Mesenchymal stem cell (in vitro differentiated cells and primary cell): ENCODE results near the gene SSH3.
A peak's percentile ranks its signal among the peaks of the same experiment; 100 is the strongest.

Source experiments
- DNase-seq: peaks from one replicate; pipeline ENCODE4 v3.0.0-alpha.2; 2013
- H2AFZ ChIP-seq: one replicate; pipeline ENCODE4 v1.6.1; 2013; ENCODE audit warnings: low read depth, mild to moderate bottlenecking, control low read depth, inconsistent platforms, low read length, moderate library complexity
- H2AK5ac ChIP-seq: 2 replicates; pipeline ENCODE4 v1.6.1; 2013; ENCODE audit warnings: low read length, moderate library complexity, mild to moderate bottlenecking, inconsistent platforms; ENCODE audit not compliant: severe bottlenecking
- H2BK120ac ChIP-seq: one replicate; pipeline ENCODE4 v1.6.1; 2013; ENCODE audit warnings: low read depth, mild to moderate bottlenecking, inconsistent platforms, low read length, moderate library complexity
- H2BK12ac ChIP-seq, 2 experiments: one replicate each; pipeline ENCODE4 v1.6.1; 2013; ENCODE audit warnings: inconsistent platforms in 2 of 2, low read length in 2 of 2, mild to moderate bottlenecking in 2 of 2, moderate library complexity in 2 of 2, control low read depth in 1 of 2
- H2BK15ac ChIP-seq: one replicate; pipeline ENCODE4 v1.6.1; 2013; ENCODE audit warnings: mild to moderate bottlenecking, low read depth, inconsistent platforms; ENCODE audit not compliant: poor library complexity, severe bottlenecking
- H2BK5ac ChIP-seq: 2 replicates; pipeline ENCODE4 v1.6.1; 2013; ENCODE audit warnings: low read depth, mild to moderate bottlenecking, low read length, control low read depth, inconsistent platforms; ENCODE audit not compliant: poor library complexity, severe bottlenecking
- H3K14ac ChIP-seq, 2 experiments: one replicate each; pipeline ENCODE4 v1.6.1; 2013; ENCODE audit warnings: inconsistent platforms in 2 of 2, low read length in 2 of 2, control low read depth in 1 of 2, mild to moderate bottlenecking in 1 of 2, moderate library complexity in 1 of 2
- H3K18ac ChIP-seq, 2 experiments: one replicate each; pipeline ENCODE4 v1.6.1; 2013; ENCODE audit warnings: inconsistent platforms in 2 of 2, low read length in 2 of 2, control low read depth in 1 of 2, low read depth in 1 of 2, mild to moderate bottlenecking in 1 of 2
- H3K23ac ChIP-seq, 2 experiments: one replicate each; pipeline ENCODE4 v1.6.1; 2013; ENCODE audit warnings: inconsistent platforms in 2 of 2, low read length in 2 of 2, mild to moderate bottlenecking in 2 of 2, moderate library complexity in 2 of 2, control low read depth in 1 of 2
- H3K27ac ChIP-seq: 2 replicates; pipeline ENCODE4 v1.5.1; 2013; ENCODE audit warnings: mild to moderate bottlenecking, moderate library complexity, low read length, control low read depth, inconsistent platforms; ENCODE audit not compliant: poor library complexity, severe bottlenecking
- H3K27me3 ChIP-seq, 2 experiments: 2 replicates each; pipeline versions ENCODE4 v1.6.1 to v1.7.0; 2013; ENCODE audit warnings: low read length in 2 of 2, mild to moderate bottlenecking in 2 of 2, moderate library complexity in 2 of 2, control low read depth in 1 of 2, inconsistent platforms in 1 of 2; ENCODE audit not compliant: control insufficient read depth in 1 of 2, insufficient read depth in 1 of 2
- H3K36me3 ChIP-seq, 2 experiments: 2 replicates each; pipeline versions ENCODE4 v1.6.1 to v1.7.0; 2013; ENCODE audit warnings: low read length in 2 of 2, control low read depth in 1 of 2, inconsistent platforms in 1 of 2, low read depth in 1 of 2, mild to moderate bottlenecking in 1 of 2; ENCODE audit not compliant: insufficient read depth in 2 of 2, control insufficient read depth in 1 of 2
- H3K4ac ChIP-seq, 2 experiments: one replicate each; pipeline ENCODE4 v1.6.1; 2013; ENCODE audit warnings: inconsistent platforms in 2 of 2, low read length in 2 of 2, mild to moderate bottlenecking in 2 of 2, moderate library complexity in 2 of 2, control low read depth in 1 of 2, low read depth in 1 of 2
- H3K4me1 ChIP-seq: 2 replicates; pipeline ENCODE4 v1.6.1; 2013; ENCODE audit warnings: low read depth, low read length, control low read depth; ENCODE audit not compliant: control insufficient read depth, insufficient read depth
- H3K4me2 ChIP-seq: 2 replicates; pipeline ENCODE4 v1.6.1; 2013; ENCODE audit warnings: low read length, mild to moderate bottlenecking, inconsistent platforms; ENCODE audit not compliant: poor library complexity, severe bottlenecking
- H3K4me3 ChIP-seq, 2 experiments: 2 replicates each; pipeline versions ENCODE4 v1.5.1 to v1.7.0; 2013; ENCODE audit warnings: low read length in 2 of 2, mild to moderate bottlenecking in 2 of 2, control low read depth in 1 of 2, low read depth in 1 of 2; ENCODE audit not compliant: insufficient read depth in 1 of 2
- H3K79me1 ChIP-seq: replicated peaks from 2 replicates; pipeline ENCODE4 v1.6.1; 2013; ENCODE audit warnings: mild to moderate bottlenecking, control low read depth, low read length, inconsistent platforms; ENCODE audit not compliant: poor library complexity, severe bottlenecking
- H3K9ac ChIP-seq: 2 replicates; pipeline ENCODE4 v1.7.0; 2013; ENCODE audit warnings: mild to moderate bottlenecking, low read length, moderate library complexity
- H3K9me3 ChIP-seq: 2 replicates; pipeline ENCODE4 v1.7.0; 2013; ENCODE audit warnings: mild to moderate bottlenecking, low read length; ENCODE audit not compliant: control insufficient read depth
- H4K8ac ChIP-seq: one replicate; pipeline ENCODE4 v1.6.1; 2013; ENCODE audit warnings: inconsistent platforms, mild to moderate bottlenecking, low read length, moderate library complexity
- H4K91ac ChIP-seq: one replicate; pipeline ENCODE4 v1.6.1; 2013; ENCODE audit warnings: mild to moderate bottlenecking, low read length, inconsistent platforms
- WGBS: methylation state at CpG from one replicate; pipeline ENCODE4 v1.1.7; 2013; ENCODE audit warnings: mixed read lengths; 5-methylcytosine and 5-hydroxymethylcytosine counted together

Gene SSH3

DNA sequence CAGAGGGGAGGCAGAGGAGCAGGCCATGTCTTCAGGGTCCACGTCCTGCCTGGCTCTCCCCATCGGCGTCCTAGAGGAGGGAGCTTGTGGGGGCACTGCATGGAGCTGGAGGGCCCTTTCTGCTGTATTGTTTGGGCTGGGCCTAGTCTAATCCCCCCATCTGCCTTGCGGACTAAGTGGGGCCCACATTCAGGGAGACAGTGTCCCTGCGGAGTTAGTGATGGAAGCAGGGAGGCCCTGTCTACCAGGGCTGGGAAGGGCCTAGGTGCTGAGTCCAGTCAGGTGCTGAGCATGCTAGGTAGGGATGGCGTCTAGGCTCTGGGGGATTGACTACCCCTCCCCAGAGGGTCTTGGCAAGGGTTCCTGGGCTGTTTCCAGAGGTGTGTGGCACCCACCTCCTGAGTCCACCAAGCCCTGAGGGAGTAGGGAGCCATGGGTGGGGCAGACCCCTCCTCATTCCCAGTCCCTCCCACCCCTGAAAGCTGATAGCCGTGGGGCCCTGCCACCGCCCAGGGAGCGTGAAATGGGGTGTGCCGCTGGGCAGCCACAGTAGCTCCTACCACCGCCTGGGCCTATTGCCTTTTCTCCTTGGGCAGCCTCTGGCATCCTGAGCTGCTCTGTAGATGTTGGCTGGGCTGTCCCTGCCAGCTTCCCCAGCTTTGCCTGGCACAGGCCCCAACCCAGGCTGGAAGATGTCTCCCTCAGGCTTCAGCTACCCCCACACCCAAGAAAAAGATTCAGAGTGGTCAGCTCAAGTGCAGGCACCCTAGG, 51.9 kb downstream of the SSH3 start:
- Histone ChIP-seq H2BK120ac (peak overlapping the region; percentile 62), H3K18ac (peak overlapping the region; percentile 72 to 92), H3K4ac (peak overlapping the region; percentile 85 to 92), H2BK15ac (peak overlapping the region; percentile 92), H3K23ac (peak overlapping the region in 1 of 2 experiments; percentile 35), H3K36me3 (peaks cover 5 to 6% of the 10 kb centered on the region in 2 experiments), H3K27ac (peak overlapping the region; percentile 96), H3K14ac (peak overlapping the region in 1 of 2 experiments; percentile 64), H3K4me3 (peak overlapping the region in 1 of 2 experiments; percentile 49), H2BK12ac (peak overlapping the region; percentile 49 to 91), H3K9ac (peak overlapping the region; percentile 76), H3K9me3 (no peaks in the 10 kb centered on the region), H2AK5ac (peak overlapping the region; percentile 8), H3K4me2 (no peak overlapping the region), H2BK5ac (peak overlapping the region; percentile 19), H3K79me1 (peaks cover 7% of the 10 kb centered on the region), H4K8ac (peak overlapping the region; percentile 92), H4K91ac (peak overlapping the region; percentile 89), H3K27me3 (no peaks in the 10 kb centered on the region), H2AFZ (no peak overlapping the region), H3K4me1 (peaks cover 53% of the 10 kb centered on the region)
- 77% methylated on average over 11 of the region's 11 CpGs for WGBS
- DNase-seq: no peak

DNA sequence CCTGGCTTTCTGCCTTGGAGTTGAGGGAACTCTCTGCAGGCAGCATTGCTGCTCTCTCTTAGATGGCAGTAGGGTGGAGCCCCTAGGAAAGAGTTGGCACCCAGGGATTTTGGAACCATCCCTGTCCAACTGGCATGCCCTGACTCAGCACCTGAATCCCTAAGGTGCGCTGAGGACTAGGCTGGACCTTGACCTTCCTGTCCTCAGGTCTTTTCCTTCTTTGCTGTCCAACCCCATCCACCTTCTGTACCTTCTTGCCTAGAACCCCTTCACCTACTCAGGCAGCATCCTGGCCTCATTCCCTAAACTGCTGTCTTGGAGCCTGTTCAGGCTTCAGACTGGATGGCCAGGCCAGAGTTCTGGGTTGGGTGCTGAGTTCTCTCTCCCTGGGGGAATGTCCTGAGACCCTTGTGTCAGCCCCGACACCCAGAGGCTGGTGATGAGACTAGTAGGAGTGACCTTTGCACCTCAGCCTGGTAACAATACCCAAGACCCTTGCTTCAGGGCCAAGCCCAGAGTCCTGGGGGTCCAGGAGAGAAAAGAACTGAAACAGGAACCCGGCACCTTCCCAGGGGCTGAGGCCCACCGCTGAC, 52.6 kb downstream of the SSH3 start:
- WGBS: 80% methylated on average over 4 of the region's 4 CpGs
- peak overlapping the region; percentile 6 to 49 for H2BK12ac ChIP-seq
- H2AK5ac ChIP-seq: peak overlapping the region; percentile 8

GRCh38 chr11:67356387-67356863, 53.1 kb downstream of the SSH3 start:
- Histone ChIP-seq H4K91ac (peak overlapping the region; percentile 89), H3K4me1 (peaks cover 50% of the 10 kb centered on the region), H3K18ac (peak overlapping the region; percentile 46 to 76), H2AK5ac (peak overlapping the region; percentile 8), H2AFZ (no peak overlapping the region), H3K9me3 (no peaks in the 10 kb centered on the region), H3K4ac (peak overlapping the region; percentile 79 to 92), H3K23ac (peak overlapping the region in 1 of 2 experiments; percentile 2), H3K4me2 (no peak overlapping the region), H3K14ac (peak overlapping the region in 1 of 2 experiments; percentile 13), H2BK15ac (peak overlapping the region; percentile 97), H2BK12ac (peak overlapping the region; percentile 6 to 49), H3K27ac (peak overlapping the region; percentile 96), H3K9ac (peak overlapping the region; percentile 76), H2BK5ac (peak overlapping the region; percentile 74), H2BK120ac (peak overlapping the region; percentile 77), H3K79me1 (peaks cover 7% of the 10 kb centered on the region), H4K8ac (peak overlapping the region; percentile 87), H3K4me3 (no peak overlapping the region), H3K27me3 (no peaks in the 10 kb centered on the region), H3K36me3 (peaks cover 3 to 6% of the 10 kb centered on the region in 2 experiments)
- WGBS: 32% methylated on average over 4 of the region's 4 CpGs
- DNase-seq: no peak

More for the DNA sequence above, 52.6 kb downstream of the SSH3 start:
- Histone ChIP-seq H3K79me1 (peaks cover 7% of the 10 kb centered on the region), H3K27me3 (no peaks in the 10 kb centered on the region), H2AFZ (no peak overlapping the region), H4K8ac (peak overlapping the region; percentile 87), H3K4me3 (no peak overlapping the region), H3K4me2 (no peak overlapping the region), H3K27ac (peak overlapping the region; percentile 96), H3K9me3 (no peaks in the 10 kb centered on the region), H3K14ac (peak overlapping the region in 1 of 2 experiments; percentile 64), H4K91ac (peak overlapping the region; percentile 89), H2BK5ac (no peak overlapping the region), H2BK120ac (peak overlapping the region; percentile 77), H3K23ac (peak overlapping the region in 1 of 2 experiments; percentile 2), H3K4ac (peak overlapping the region; percentile 83 to 92), H2BK15ac (peak overlapping the region; percentile 45), H3K36me3 (peaks cover 5% of the 10 kb centered on the region in 2 experiments), H3K4me1 (peaks cover 53% of the 10 kb centered on the region), H3K18ac (peak overlapping the region; percentile 76 to 92), H3K9ac (peak overlapping the region; percentile 76)
- DNase-seq: no peak
